HepG2 (cell line): ENCODE data around the gene CCDC117. TPM values are rescaled to one million over a fixed set of nuclear protein-coding genes. Genes with fewer than 3 reads are reported as not detected.

Experiments used
- CENPX ChIP-seq: sonication (generic); formaldehyde crosslinking; IDR thresholded peaks from 2 replicates; pipeline ENCODE4 v1.9.0; 2021; ENCODE audit warnings: mild to moderate bottlenecking, missing genetic modification reagents, moderate library complexity
- FOSL1 ChIP-seq: sonication (generic); formaldehyde crosslinking; IDR thresholded peaks from 2 replicates; pipeline ENCODE4 v1.9.0; 2021; ENCODE audit warnings: missing genetic modification reagents, borderline replicate concordance
- FOXO1 ChIP-seq: sonication (generic); formaldehyde crosslinking; IDR thresholded peaks from 2 replicates; pipeline ENCODE4 v1.4.0; 2020; ENCODE audit warnings: missing genetic modification reagents
- HBP1 ChIP-seq: IDR thresholded peaks from 2 replicates; pipeline ENCODE4 v1.6.1; 2016; ENCODE audit warnings: low read depth, control low read depth
- HNRNPK ChIP-seq: fragments of 200-400 bp; formaldehyde crosslinking; IDR thresholded peaks from 2 replicates; pipeline ENCODE4 v1.6.1; 2018; ENCODE audit warnings: low read length, low read depth, moderate library complexity, mild to moderate bottlenecking; ENCODE audit not compliant: poor library complexity, severe bottlenecking
- MXD3 ChIP-seq: IDR thresholded peaks from 2 replicates; pipeline ENCODE4 v1.6.1; 2016; ENCODE audit warnings: mild to moderate bottlenecking, missing biosample characterization, missing genetic modification reagents
- PBX3 ChIP-seq: sonication (generic); formaldehyde crosslinking; IDR thresholded peaks from 2 replicates; pipeline ENCODE4 v1.8.1; 2023; ENCODE audit warnings: missing genetic modification reagents, inconsistent platforms, borderline replicate concordance
- POLR2AphosphoS2 ChIP-seq: IDR thresholded peaks from 2 replicates; pipeline ENCODE4 v1.6.1; 2011; ENCODE audit warnings: low read depth, low read length, improper control_type of control experiment
- PRMT3 ChIP-seq: sonication (generic); formaldehyde crosslinking; IDR thresholded peaks from 2 replicates; pipeline ENCODE4 v1.8.1; 2022; ENCODE audit warnings: low read depth, mild to moderate bottlenecking, moderate library complexity, missing genetic modification reagents, borderline replicate concordance
- PRPF4 ChIP-seq: fragments of 200-400 bp; formaldehyde crosslinking; IDR thresholded peaks from 2 replicates; pipeline ENCODE4 v1.6.1; 2016; ENCODE audit warnings: low read length, low read depth; ENCODE audit not compliant: poor library complexity, severe bottlenecking
- RBM22 ChIP-seq: fragments of 200-400 bp; formaldehyde crosslinking; optimal IDR thresholded peaks from 2 replicates; pipeline ENCODE3; 2017; ENCODE audit warnings: mild to moderate bottlenecking, low read length, moderate library complexity
- STAT6 ChIP-seq: sonication (generic); formaldehyde crosslinking; IDR thresholded peaks from 2 replicates; pipeline ENCODE4 v1.4.0; 2020; ENCODE audit warnings: missing genetic modification reagents, mild to moderate bottlenecking, borderline replicate concordance
- ZFP1 ChIP-seq: IDR thresholded peaks from 2 replicates; pipeline ENCODE4 v1.6.1; 2016
- ZNF460 ChIP-seq: sonication (generic); formaldehyde crosslinking; IDR thresholded peaks from 2 replicates; pipeline ENCODE4 v1.5.1; 2020; ENCODE audit warnings: missing genetic modification reagents, mild to moderate bottlenecking, borderline replicate concordance
- ZNF549 ChIP-seq: sonication (generic); formaldehyde crosslinking; IDR thresholded peaks from 2 replicates; pipeline ENCODE4 v1.5.0; 2020; ENCODE audit warnings: missing genetic modification reagents
- ZSCAN12 ChIP-seq: sonication (generic); formaldehyde crosslinking; IDR thresholded peaks from 2 replicates; pipeline ENCODE4 v1.9.0; 2021; ENCODE audit warnings: mild to moderate bottlenecking, missing genetic modification reagents
- ZSCAN20 ChIP-seq: sonication (generic); formaldehyde crosslinking; IDR thresholded peaks from 2 replicates; pipeline ENCODE4 v1.4.0; 2020; ENCODE audit warnings: missing genetic modification reagents, mild to moderate bottlenecking, borderline replicate concordance
- ZSCAN21 ChIP-seq: sonication (generic); formaldehyde crosslinking; IDR thresholded peaks from 2 replicates; pipeline ENCODE4 v1.8.0; 2022; ENCODE audit warnings: mild to moderate bottlenecking, missing genetic modification reagents, moderate library complexity, borderline replicate concordance
- polyA plus RNA-seq, 8 experiments: library from polyadenylated mRNA; depleted of rRNA in 3 of 8; stranded (reverse) in 7 of 8; unstranded in 1 of 8; fragments of >200 nt; fragmentation: Illumina TruSeq in 4 of 8; extraction: Trizol in 4 of 8; gene quantifications; 2 replicates each; pipeline versions ENCODE4 v1.2.1 to v1.2.3, GENCODE V29; 2011 to 2016; ENCODE audit warnings: low read depth in 4 of 8, missing spikeins in 1 of 8, mixed read lengths in 1 of 8; ENCODE audit not compliant: insufficient read depth in 1 of 8
- total RNA-seq, 5 experiments: library from RNA; depleted of rRNA; stranded (reverse); fragments of >200 nt; fragmentation: Illumina TruSeq; extraction: Trizol; gene quantifications; 2 replicates each; pipeline ENCODE4 v1.2.3, GENCODE V29; 2016; ENCODE audit warnings: low read depth in 1 of 5
- TF ChIP-seq, protein P1 (sequence below): sonication (generic); formaldehyde crosslinking; IDR thresholded peaks from 2 replicates; pipeline ENCODE4 v1.9.0; 2021; ENCODE audit warnings: missing genetic modification reagents, mild to moderate bottlenecking, borderline replicate concordance
- TF ChIP-seq, protein P2 (sequence below): sonication (generic); formaldehyde crosslinking; conservative IDR thresholded peaks from 2 replicates; pipeline ENCODE4 v1.4.0; 2020; ENCODE audit warnings: missing genetic modification reagents

Gene CCDC117
- total and polyA plus RNA-seq, 2 of the 13 experiments (the other 11 are each of a cell fraction or from before 2014, with no cell fraction given) = 12.6 to 34.2 TPM

DNA sequence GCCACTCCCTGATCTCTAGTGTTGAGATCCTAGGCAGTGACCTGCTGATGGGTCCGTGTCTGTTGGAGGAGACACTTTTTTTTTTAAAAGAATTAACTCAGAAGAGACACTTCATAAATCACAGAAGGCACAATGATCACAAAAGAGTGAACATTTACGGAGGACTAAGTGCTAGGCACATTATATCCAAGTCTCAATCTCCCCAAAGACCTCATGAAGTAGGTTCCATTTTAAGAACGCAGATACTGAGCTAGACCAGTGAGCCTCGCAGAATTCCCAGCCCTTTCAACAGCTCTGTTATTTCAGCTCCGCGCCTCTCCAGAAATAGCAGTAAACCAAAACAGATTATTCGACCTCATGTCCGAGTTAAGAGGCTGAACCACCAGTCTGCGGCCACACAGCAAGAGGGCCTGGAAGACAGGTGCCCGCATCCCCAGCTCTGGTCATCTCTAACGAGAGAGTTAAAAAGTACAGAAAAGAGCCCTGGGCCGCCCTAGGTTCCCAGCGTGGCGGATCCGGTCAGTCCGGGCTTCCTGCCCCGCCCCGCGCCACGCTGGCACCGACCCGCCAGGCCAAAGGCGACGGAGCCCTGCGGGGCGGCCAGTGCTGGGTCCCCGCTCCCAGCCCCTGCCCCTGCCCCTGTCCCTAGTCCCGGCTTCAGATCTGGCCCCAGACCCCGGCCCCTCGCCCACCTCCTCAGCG, 27.3 kb downstream of the CCDC117 start (continued):
- TF ChIP-seq, protein P1, sequence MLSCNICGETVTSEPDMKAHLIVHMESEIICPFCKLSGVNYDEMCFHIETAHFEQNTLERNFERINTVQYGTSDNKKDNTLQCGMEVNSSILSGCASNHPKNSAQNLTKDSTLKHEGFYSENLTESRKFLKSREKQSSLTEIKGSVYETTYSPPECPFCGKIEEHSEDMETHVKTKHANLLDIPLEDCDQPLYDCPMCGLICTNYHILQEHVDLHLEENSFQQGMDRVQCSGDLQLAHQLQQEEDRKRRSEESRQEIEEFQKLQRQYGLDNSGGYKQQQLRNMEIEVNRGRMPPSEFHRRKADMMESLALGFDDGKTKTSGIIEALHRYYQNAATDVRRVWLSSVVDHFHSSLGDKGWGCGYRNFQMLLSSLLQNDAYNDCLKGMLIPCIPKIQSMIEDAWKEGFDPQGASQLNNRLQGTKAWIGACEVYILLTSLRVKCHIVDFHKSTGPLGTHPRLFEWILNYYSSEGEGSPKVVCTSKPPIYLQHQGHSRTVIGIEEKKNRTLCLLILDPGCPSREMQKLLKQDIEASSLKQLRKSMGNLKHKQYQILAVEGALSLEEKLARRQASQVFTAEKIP (CRISPR knock-in tag) = no peak
- TF ChIP-seq ZNF460 (CRISPR knock-in tag) = no peak
- TF ChIP-seq, protein P2, sequence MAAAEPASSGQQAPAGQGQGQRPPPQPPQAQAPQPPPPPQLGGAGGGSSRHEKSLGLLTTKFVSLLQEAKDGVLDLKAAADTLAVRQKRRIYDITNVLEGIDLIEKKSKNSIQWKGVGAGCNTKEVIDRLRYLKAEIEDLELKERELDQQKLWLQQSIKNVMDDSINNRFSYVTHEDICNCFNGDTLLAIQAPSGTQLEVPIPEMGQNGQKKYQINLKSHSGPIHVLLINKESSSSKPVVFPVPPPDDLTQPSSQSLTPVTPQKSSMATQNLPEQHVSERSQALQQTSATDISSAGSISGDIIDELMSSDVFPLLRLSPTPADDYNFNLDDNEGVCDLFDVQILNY = no peak
- TF ChIP-seq ZFP1 (CRISPR knock-in tag) = no peak
- no peak for TF ChIP-seq MXD3
- no peak for TF ChIP-seq POLR2AphosphoS2
- no peak for TF ChIP-seq CENPX (CRISPR knock-in tag)
- no peak for TF ChIP-seq FOXO1 (CRISPR knock-in tag)
- no peak for TF ChIP-seq PRPF4
- TF ChIP-seq PRMT3 = peak; percentile 28; the same call in 1 of the 2 replicates
- TF ChIP-seq ZNF549 = no peak
- TF ChIP-seq PBX3 (CRISPR knock-in tag) = 0 out of 2 replicates have a peak, but pooled peaks have one; percentile 50
- no peak for TF ChIP-seq ZSCAN21
- TF ChIP-seq HBP1 (CRISPR knock-in tag) = no peak
- TF ChIP-seq ZSCAN20 = no peak
- TF ChIP-seq STAT6 (CRISPR knock-in tag) = peak; percentile 0; the same call in 1 of the 2 replicates
- TF ChIP-seq RBM22 = peak; percentile 92
- 0 out of 2 replicates have a peak, but pooled peaks have one; percentile 7 for TF ChIP-seq ZSCAN12 (CRISPR knock-in tag)
- TF ChIP-seq HNRNPK = peak; percentile 81
- TF ChIP-seq FOSL1 = peak; percentile 10; the same call in 1 of the 2 replicates
